DND-41 (cell line): ENCODE data around the gene MEGF11.

Source experiments
- EZH2 ChIP-seq: IDR thresholded peaks from 3 replicates; pipeline ENCODE4 v1.6.1; 2012; ENCODE audit warnings: borderline replicate concordance, low read depth, mild to moderate bottlenecking, moderate library complexity, low read length, inconsistent platforms; ENCODE audit not compliant: severe bottlenecking
- TF ChIP-seq, protein P1 (sequence below): IDR thresholded peaks from 2 replicates; pipeline ENCODE4 v1.5.1; 2012; ENCODE audit warnings: borderline replicate concordance, low read length, moderate library complexity, mild to moderate bottlenecking; ENCODE audit not compliant: poor library complexity, severe bottlenecking; ENCODE audit errors: extremely low read depth

DNA sequence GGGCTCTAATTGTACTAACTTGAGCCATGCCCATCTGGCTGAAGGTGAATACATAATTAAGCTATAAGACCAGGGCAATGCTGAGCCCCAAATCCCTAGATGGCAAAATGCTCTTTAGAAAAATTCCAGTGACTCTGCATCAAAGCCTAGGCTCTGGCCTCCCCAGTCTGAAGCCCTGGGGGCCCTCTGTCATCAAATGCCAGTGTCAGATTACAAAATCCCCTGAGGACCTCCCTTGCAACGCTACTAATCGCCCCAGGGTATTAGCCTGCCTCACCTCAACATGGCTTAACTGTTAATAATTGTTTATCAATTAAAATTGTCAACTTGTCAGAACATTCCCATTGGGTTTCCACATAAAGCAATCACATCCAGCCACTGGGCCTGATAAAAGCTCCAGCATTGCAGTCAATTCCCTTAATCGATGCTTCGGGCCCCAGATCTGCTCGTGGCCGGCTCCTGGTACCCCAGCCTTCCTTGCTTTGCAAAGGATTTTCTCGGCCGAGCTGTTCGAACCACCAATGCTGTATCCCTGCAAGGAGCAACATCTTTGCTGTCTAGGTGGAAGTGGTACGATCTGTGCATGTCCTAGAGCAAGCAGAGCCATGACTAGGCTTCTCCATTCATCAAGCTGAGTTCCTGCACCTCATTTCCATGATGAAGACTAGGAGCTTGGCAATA is 151.7 kb downstream of the MEGF11 start:
- no peak for TF ChIP-seq EZH2
- TF ChIP-seq, protein P1, sequence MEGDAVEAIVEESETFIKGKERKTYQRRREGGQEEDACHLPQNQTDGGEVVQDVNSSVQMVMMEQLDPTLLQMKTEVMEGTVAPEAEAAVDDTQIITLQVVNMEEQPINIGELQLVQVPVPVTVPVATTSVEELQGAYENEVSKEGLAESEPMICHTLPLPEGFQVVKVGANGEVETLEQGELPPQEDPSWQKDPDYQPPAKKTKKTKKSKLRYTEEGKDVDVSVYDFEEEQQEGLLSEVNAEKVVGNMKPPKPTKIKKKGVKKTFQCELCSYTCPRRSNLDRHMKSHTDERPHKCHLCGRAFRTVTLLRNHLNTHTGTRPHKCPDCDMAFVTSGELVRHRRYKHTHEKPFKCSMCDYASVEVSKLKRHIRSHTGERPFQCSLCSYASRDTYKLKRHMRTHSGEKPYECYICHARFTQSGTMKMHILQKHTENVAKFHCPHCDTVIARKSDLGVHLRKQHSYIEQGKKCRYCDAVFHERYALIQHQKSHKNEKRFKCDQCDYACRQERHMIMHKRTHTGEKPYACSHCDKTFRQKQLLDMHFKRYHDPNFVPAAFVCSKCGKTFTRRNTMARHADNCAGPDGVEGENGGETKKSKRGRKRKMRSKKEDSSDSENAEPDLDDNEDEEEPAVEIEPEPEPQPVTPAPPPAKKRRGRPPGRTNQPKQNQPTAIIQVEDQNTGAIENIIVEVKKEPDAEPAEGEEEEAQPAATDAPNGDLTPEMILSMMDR, result no peak
